Psoas muscle (tissue), 8 donors: ENCODE results near the gene MROH7. TPM values are rescaled to one million over a fixed set of nuclear protein-coding genes. Genes with fewer than 3 reads are reported as not detected.

ENCODE experiments used
- ATAC-seq, 4 donors: fragments of 200-7000 bp; cut with Tn5 transposase; one replicate each; pipeline ENCODE4 v1.9.1; 2020; ENCODE audit warnings: moderate library complexity in 3 of 4, mild to moderate bottlenecking in 2 of 4
- DNase-seq, 2 donors: peaks; one replicate each; pipeline ENCODE4 v3.0.0-alpha.2; 2020
- H3K27ac ChIP-seq: fragments of 200-600 bp; one replicate; pipeline ENCODE4 v1.8.0; 2022
- H3K27me3 ChIP-seq, 3 donors: fragments of 200-600 bp in 1 of 3; one replicate each; pipeline versions ENCODE4 v1.6.1 to v1.8.0; 2013 to 2022; ENCODE audit warnings: low read length in 2 of 3, mild to moderate bottlenecking in 2 of 3, moderate library complexity in 1 of 3; ENCODE audit not compliant: insufficient read depth in 3 of 3
- H3K36me3 ChIP-seq, 2 donors: fragments of 200-600 bp in 1 of 2; one replicate each; pipeline versions ENCODE4 v1.6.1 to v1.8.0; 2013 to 2022; ENCODE audit warnings: low read depth in 1 of 2, mild to moderate bottlenecking in 1 of 2, moderate library complexity in 1 of 2; ENCODE audit not compliant: insufficient read depth in 1 of 2
- H3K4me1 ChIP-seq: fragments of 200-600 bp; one replicate; pipeline ENCODE4 v1.8.0; 2022
- H3K4me3 ChIP-seq: fragments of 200-600 bp; one replicate; pipeline ENCODE4 v1.8.0; 2022; ENCODE audit warnings: mild to moderate bottlenecking
- H3K9me3 ChIP-seq: fragments of 200-600 bp; one replicate; pipeline ENCODE4 v1.8.0; 2022
- CTCF ChIP-seq: fragments of 200-600 bp; IDR thresholded peaks from one replicate; pipeline ENCODE4 v1.8.0; 2022; ENCODE audit warnings: antibody characterized with exemption
- WGBS, 3 donors: extraction: QIAGEN DNeasy Blood & Tissue Kit; methylation state at CpG; one replicate each; pipeline versions ENCODE4 v1.1.6 to v1.1.7; 2013; 5-methylcytosine and 5-hydroxymethylcytosine counted together
- intact Hi-C, 2 donors: fragments of 100-400 bp; cut with DNase I; formaldehyde crosslinking; loops; one replicate each; pipeline versions ENCODE4 v1.11.0 to v1.14.2; 2022
- polyA plus RNA-seq, 3 donors: library from polyadenylated mRNA; stranded (reverse); fragments of 200-250 nt; gene quantifications; one replicate each; pipeline ENCODE4 v1.2.3, GENCODE V29; 2013
- total RNA-seq, 4 donors: library from RNA; stranded (reverse); fragmentation: NEBNext Ultra II Directional in 2 of 4; extraction: Animal tissue kit (Norgen Biotek cat#: 25700) in 2 of 4; gene quantifications; one replicate each; pipeline versions ENCODE4 v1.2.1 to v1.2.4, GENCODE V29; 2021 to 2023
- donor health status: healthy with polysubstance abuse.
- donor health status: DM: no; HTN: no; CAD: no; lungs with moderate emphysema.
- donor health status: Bipolar disorder and iron deficiency.
- donor health status: healthy.
- donor health status: DM: yes; HTN: yes; CAD: no.
- donor health status: DM: no; HTN: no; CAD: no.
- donor health status: DM: no; HTN: no; CAD: no.
- donor health status: DM: yes; HTN: yes; CAD: no.

The MROH7 gene
- total and polyA plus RNA-seq, 7 donors = 0.05 to 7.0 (median 1.1) TPM

- no peak for ATAC-seq
- Histone ChIP-seq H3K4me1 (peaks cover 6% of the 10 kb centered on the region), H3K4me3 (no peak overlapping the region), H3K9me3 (no peaks in the 10 kb centered on the region), H3K27ac (no peak overlapping the region), H3K36me3 (peaks cover 10 to 28% of the 10 kb centered on the region in 2 donors), H3K27me3 (no peaks in the 10 kb centered on the region)
- intact Hi-C loops = no loop called here
- 90 to 93% (median 90%) methylated on average over 21 to 25 of the region's 25 CpGs for WGBS, 3 donors
- no peak for TF ChIP-seq CTCF
- no peak for DNase-seq
Measured at GRCh38 chr1:54754486-54755285, 113.1 kb downstream of the MROH7 start.

GRCh38 chr1:54757833-54758232 lies 116.2 kb downstream of the MROH7 start:
- H3K4me1 ChIP-seq = peaks cover 6% of the 10 kb centered on the region
- ATAC-seq = no peak
- H3K9me3 ChIP-seq = no peaks in the 10 kb centered on the region
- no peak overlapping the region for H3K27ac ChIP-seq
- WGBS, 3 donors = 92 to 94% (median 92%) methylated on average over 9 of the region's 9 CpGs
- H3K4me3 ChIP-seq = no peak overlapping the region
- DNase-seq = no peak
- no peaks in the 10 kb centered on the region for H3K27me3 ChIP-seq
- no peak for TF ChIP-seq CTCF
- intact Hi-C loops = no loop called here
- peaks cover 10 to 28% of the 10 kb centered on the region in 2 donors for H3K36me3 ChIP-seq

- intact Hi-C loops = no loop called here
- Histone ChIP-seq H3K27me3 (no peaks in the 10 kb centered on the region), H3K27ac (no peak overlapping the region), H3K9me3 (no peaks in the 10 kb centered on the region), H3K36me3 (peaks cover 10 to 28% of the 10 kb centered on the region in 2 donors), H3K4me1 (peaks cover 11% of the 10 kb centered on the region), H3K4me3 (no peak overlapping the region)
- TF ChIP-seq CTCF = no peak
- DNase-seq (no peak), ATAC-seq (no peak)
- WGBS, 3 donors = 89 to 93% (median 91%) methylated on average over 20 of the region's 20 CpGs
Measured at GRCh38 chr1:54758678-54759348, 117.2 kb downstream of the MROH7 start.

Other genes starting within 250 kb of the MROH7 start
- 10 to 100 TPM; 13.8 to 24.2 (median 22.0) TPM for gene SSBP3, start 235.4 kb upstream of the MROH7 start, total RNA-seq
- 10 to 100 TPM in 2 of 3 donors, 1 to 10 TPM in 1; 7.9 to 22.6 (median 12.5) TPM for gene SSBP3, start 235.4 kb upstream of the MROH7 start, polyA plus RNA-seq
- 10 to 100 TPM in 1 of 4 donors, 1 to 10 TPM in 3; 2.4 to 13.9 (median 5.0) TPM for gene ACOT11, start 93.6 kb upstream of the MROH7 start, total RNA-seq
- gene ACOT11, start 93.6 kb upstream of the MROH7 start, polyA plus RNA-seq = 1 to 10 TPM in 1 of 3 donors, under 1 TPM in 2; 0.82 to 2.3 (median 0.93) TPM
- gene FAM151A, start 18.3 kb upstream of the MROH7 start, total RNA-seq = not detected
- gene FAM151A, start 18.3 kb upstream of the MROH7 start, polyA plus RNA-seq = under 1 TPM in 2 of 3 donors, not detected in 1; 0.05 to 0.07 TPM
- 10 to 100 TPM; 27.2 to 41.4 (median 35.0) TPM for gene TTC4, start 74.1 kb downstream of the MROH7 start, total RNA-seq
- gene TTC4, start 74.1 kb downstream of the MROH7 start, polyA plus RNA-seq = 10 to 100 TPM; 25.0 to 58.9 (median 55.2) TPM
- gene PARS2, start 122.7 kb downstream of the MROH7 start, total RNA-seq = 1 to 10 TPM; 2.4 to 3.7 (median 3.4) TPM
- 1 to 10 TPM; 3.3 to 5.6 (median 5.3) TPM for gene PARS2, start 122.7 kb downstream of the MROH7 start, polyA plus RNA-seq
- under 1 TPM in 2 of 4 donors, not detected in 2; 0.13 TPM for gene TTC22, start 159.5 kb downstream of the MROH7 start, total RNA-seq
- gene TTC22, start 159.5 kb downstream of the MROH7 start, polyA plus RNA-seq = under 1 TPM; 0.03 TPM
- gene DHCR24, start 245.4 kb downstream of the MROH7 start, total RNA-seq = 100 to 1,000 TPM in 3 of 4 donors, 10 to 100 TPM in 1; 64.4 to 215 (median 129) TPM
- 100 to 1,000 TPM in 1 of 3 donors, 10 to 100 TPM in 1, 1 to 10 TPM in 1; 8.8 to 164 (median 70.7) TPM for gene DHCR24, start 245.4 kb downstream of the MROH7 start, polyA plus RNA-seq